Common myeloid progenitor, CD34-positive (primary cell): ENCODE measurements around the gene CNNM2.

Experiments
- CTCF ChIA-PET: fragments of 350-600 bp; sonication (Branson Sonifier 250); formaldehyde crosslinking; loops from one replicate; lab custom pipeline; 2021; ENCODE audit warnings: antibody characterized with exemption; lab: Charles Lee
- POLR2A ChIA-PET: fragments of 350-600 bp; sonication (Branson Sonifier 250); formaldehyde crosslinking; loops from one replicate; lab custom pipeline; 2021; ENCODE audit warnings: antibody characterized with exemption; lab: Charles Lee
- DNase-seq, 3 donors: peaks; one replicate each; pipeline versions ENCODE4 v3.0.0 to v3.0.0-alpha.2; 2013
- H3K27ac ChIP-seq, 2 experiments: 1 replicate in 1 of 2; 2 replicates in 1 of 2; pipeline ENCODE4 v1.7.0; 2013; ENCODE audit warnings: inconsistent platforms in 2 of 2, low read length in 2 of 2, mild to moderate bottlenecking in 2 of 2, low read depth in 1 of 2, moderate library complexity in 1 of 2; ENCODE audit not compliant: severe bottlenecking in 2 of 2, insufficient read depth in 1 of 2, poor library complexity in 1 of 2
- H3K27me3 ChIP-seq, 5 experiments: replicated peaks in 2 of 5; 1 replicate in 3 of 5; 2 replicates in 2 of 5; pipeline versions ENCODE4 v1.6.1 to v1.7.0; 2013; ENCODE audit warnings: low read length in 4 of 5, mild to moderate bottlenecking in 2 of 5, moderate library complexity in 2 of 5, inconsistent platforms in 1 of 5; ENCODE audit not compliant: insufficient read depth in 5 of 5, control insufficient read depth in 4 of 5
- H3K36me3 ChIP-seq, 4 experiments: 1 replicate in 2 of 4; 2 replicates in 2 of 4; pipeline versions ENCODE4 v1.6.1 to v1.7.0; 2013; ENCODE audit warnings: low read length in 3 of 4, control low read depth in 1 of 4, mild to moderate bottlenecking in 1 of 4; ENCODE audit not compliant: control insufficient read depth in 4 of 4, insufficient read depth in 4 of 4
- H3K4me1 ChIP-seq, 4 experiments: 1 replicate in 3 of 4; 2 replicates in 1 of 4; pipeline versions ENCODE4 v1.6.1 to v1.7.1; 2013; ENCODE audit warnings: low read length in 3 of 4, mild to moderate bottlenecking in 3 of 4, control low read depth in 1 of 4, inconsistent platforms in 1 of 4, moderate library complexity in 1 of 4; ENCODE audit not compliant: control insufficient read depth in 4 of 4, insufficient read depth in 4 of 4; ENCODE audit errors: control extremely low read depth in 1 of 4
- H3K4me3 ChIP-seq, 7 experiments: 1 replicate in 4 of 7; 2 replicates in 3 of 7; pipeline versions ENCODE4 v1.5.1 to v1.7.0; 2013; ENCODE audit warnings: mild to moderate bottlenecking in 7 of 7, low read length in 6 of 7, moderate library complexity in 6 of 7, inconsistent platforms in 2 of 7, low read depth in 2 of 7, control low read depth in 1 of 7; ENCODE audit not compliant: insufficient read depth in 4 of 7, control insufficient read depth in 1 of 7; ENCODE audit errors: extremely low read depth in 1 of 7
- H3K9me3 ChIP-seq, 5 experiments: 1 replicate in 4 of 5; 2 replicates in 1 of 5; pipeline versions ENCODE4 v1.6.1 to v1.7.1; 2013; ENCODE audit warnings: low read length in 4 of 5, mild to moderate bottlenecking in 2 of 5, inconsistent platforms in 1 of 5, low read depth in 1 of 5, moderate library complexity in 1 of 5; ENCODE audit not compliant: control insufficient read depth in 4 of 5, insufficient read depth in 2 of 5; ENCODE audit errors: control extremely low read depth in 1 of 5
- WGBS: methylation state at CpG from one replicate; pipeline ENCODE4 v1.1.5; 2013; ENCODE audit not compliant: insufficient coverage; 5-methylcytosine and 5-hydroxymethylcytosine counted together

Gene CNNM2

GRCh38 chr10:103055105-103055504 is 137.0 kb downstream of the CNNM2 start:
- Histone ChIP-seq H3K36me3 (peaks cover 0 to 6% (median 2%) of the 10 kb centered on the region in 4 experiments), H3K9me3 (no peaks in the 10 kb centered on the region), H3K4me1 (peaks cover 0 to 8% (median 5%) of the 10 kb centered on the region in 4 experiments), H3K27ac (no peak overlapping the region), H3K27me3 (no peaks in the 10 kb centered on the region), H3K4me3 (no peak overlapping the region)
- no peak for DNase-seq
- CTCF ChIA-PET: interaction anchor here (1.3 to 2.2 kb wide), 2 partner anchors 15 to 138 kb away, joined by 10 to 14 read pairs; partner anchors contain the start of gene CNNM2
- POLR2A ChIA-PET: no interaction called here
- 90% methylated on average over 2 of the region's 4 CpGs for WGBS

DNA sequence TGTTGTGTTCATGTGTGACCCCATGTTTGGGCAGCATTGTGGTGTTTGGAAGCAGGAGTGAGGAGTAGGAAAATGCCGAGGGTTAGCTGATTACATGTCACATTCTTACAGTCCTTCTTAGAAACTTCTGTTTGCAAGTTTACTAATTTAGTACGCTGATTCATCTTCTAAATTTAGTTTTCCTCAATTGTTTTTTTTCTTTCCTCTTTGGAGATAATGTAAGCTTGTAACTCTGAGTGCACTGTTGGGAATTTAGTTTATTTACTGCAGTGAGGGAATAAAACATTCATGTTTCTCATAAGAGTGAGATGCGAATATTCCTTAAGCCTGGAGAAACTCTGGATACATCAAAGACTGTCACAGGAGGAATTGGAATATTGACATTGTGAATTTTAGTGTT is 139.9 kb downstream of the CNNM2 start:
- POLR2A ChIA-PET: no interaction called here
- H3K27me3 ChIP-seq: no peaks in the 10 kb centered on the region
- H3K4me1 ChIP-seq: peaks cover 0 to 8% (median 5%) of the 10 kb centered on the region in 4 experiments
- peaks cover 0 to 6% (median 1%) of the 10 kb centered on the region in 4 experiments for H3K36me3 ChIP-seq
- no peak overlapping the region for H3K4me3 ChIP-seq
- no peaks in the 10 kb centered on the region for H3K9me3 ChIP-seq
- no peak overlapping the region for H3K27ac ChIP-seq
- DNase-seq: no peak
- WGBS: 100% methylated on average over 1 of the region's 3 CpGs
- CTCF ChIA-PET: interaction anchor here (0.6 to 1.2 kb wide), 3 partner anchors 12 to 184 kb away, joined by 3 read pairs; no protein-coding TSS in a partner anchor

DNA sequence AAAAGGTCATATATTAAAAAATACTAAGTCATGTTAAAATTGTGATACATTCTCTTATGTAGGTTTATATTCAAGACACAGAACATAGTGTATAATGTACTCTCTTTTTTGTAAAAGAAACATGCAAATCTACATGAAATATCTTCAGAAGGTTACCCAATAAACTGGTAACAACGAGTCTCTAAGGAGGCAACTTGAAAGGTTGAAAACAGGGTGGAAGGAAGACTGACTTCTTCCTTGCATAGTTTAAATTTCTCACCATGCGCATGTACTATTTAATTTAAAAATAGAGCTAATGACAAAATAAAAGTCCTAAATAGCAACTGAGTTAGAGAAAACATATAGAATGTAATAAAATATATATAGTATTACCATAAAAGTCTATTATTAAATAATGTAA is 142.5 kb downstream of the CNNM2 start:
- no peaks in the 10 kb centered on the region for H3K9me3 ChIP-seq
- H3K27me3 ChIP-seq: no peaks in the 10 kb centered on the region
- CTCF ChIA-PET: interaction anchor here (0.7 to 16.9 kb wide), 4 partner anchors 9 to 143 kb away, joined by 3 to 161 read pairs (median 3); partner anchors contain the start of gene CNNM2
- no peak for DNase-seq
- POLR2A ChIA-PET: interaction anchor here (0.7 kb wide), 1 partner anchor 230 kb away, joined by 5 read pairs; no protein-coding TSS in a partner anchor
- WGBS: no CpG with 5 or more reads among the region's 2 CpGs
- no peaks in the 10 kb centered on the region for H3K4me1 ChIP-seq
- peaks cover 0 to 4% (median 2%) of the 10 kb centered on the region in 4 experiments for H3K36me3 ChIP-seq
- no peak overlapping the region for H3K4me3 ChIP-seq
- no peak overlapping the region for H3K27ac ChIP-seq

GRCh38 chr10:103062854-103063590 is 144.9 kb downstream of the CNNM2 start:
- CTCF ChIA-PET: interaction anchor here (0.7 to 16.9 kb wide), 4 partner anchors 9 to 227 kb away, joined by 3 to 161 read pairs (median 4); partner anchors contain the start of gene CNNM2
- POLR2A ChIA-PET: no interaction called here
- Histone ChIP-seq H3K36me3 (peaks cover 0 to 2% (median 0%) of the 10 kb centered on the region in 4 experiments), H3K27ac (no peak overlapping the region), H3K9me3 (no peaks in the 10 kb centered on the region), H3K4me1 (no peaks in the 10 kb centered on the region), H3K4me3 (no peak overlapping the region), H3K27me3 (no peaks in the 10 kb centered on the region)
- WGBS: 95% methylated on average over 11 of the region's 15 CpGs
- DNase-seq: peak in 1 of 3 donors; percentile 13

GRCh38 chr10:103064956-103065355 is 146.9 kb downstream of the CNNM2 start:
- ChIA-PET POLR2A (no interaction called here), CTCF (interaction anchor here (1.3 to 16.9 kb wide), 3 partner anchors 11 to 148 kb away, joined by 3 to 161 read pairs (median 4); partner anchors contain the start of gene CNNM2)
- peaks cover 0 to 5% (median under 1%) of the 10 kb centered on the region in 4 experiments for H3K36me3 ChIP-seq
- no peak overlapping the region for H3K4me3 ChIP-seq
- WGBS: 100% methylated on average over 4 of the region's 4 CpGs
- H3K4me1 ChIP-seq: peaks cover 1 to 7% (median 4%) of the 10 kb centered on the region in 4 experiments
- H3K9me3 ChIP-seq: no peaks in the 10 kb centered on the region
- no peak for DNase-seq
- H3K27me3 ChIP-seq: no peaks in the 10 kb centered on the region
- H3K27ac ChIP-seq: no peak overlapping the region

GRCh38 chr10:103066141-103067098 is 148.3 kb downstream of the CNNM2 start:
- ChIA-PET POLR2A (no interaction called here), CTCF (interaction anchor here (0.5 to 16.9 kb wide), 6 partner anchors 9 to 318 kb away, joined by 3 to 161 read pairs (median 3); partner anchors contain the start of gene CNNM2)
- 97% methylated on average over 13 of the region's 16 CpGs for WGBS
- H3K9me3 ChIP-seq: no peaks in the 10 kb centered on the region
- no peak overlapping the region for H3K27ac ChIP-seq
- H3K27me3 ChIP-seq: no peaks in the 10 kb centered on the region
- H3K4me3 ChIP-seq: no peak overlapping the region
- no peak for DNase-seq
- H3K36me3 ChIP-seq: peaks cover 0 to 5% (median under 1%) of the 10 kb centered on the region in 4 experiments
- peaks cover 6 to 18% (median 17%) of the 10 kb centered on the region in 4 experiments for H3K4me1 ChIP-seq
